SK-N-SH (cell line): Measurements from ENCODE around the gene ARHGAP4.

Source experiments
- EP300 ChIP-seq, 2 experiments: IDR thresholded peaks; 2 replicates each; pipeline versions ENCODE4 v1.4.0 to v1.6.1; 2012; ENCODE audit warnings: borderline replicate concordance in 1 of 2, low read depth in 1 of 2, low read length in 1 of 2
- GABPA ChIP-seq: IDR thresholded peaks from 2 replicates; pipeline ENCODE4 v1.4.0; 2012; ENCODE audit warnings: low read depth, mild to moderate bottlenecking
- GATA2 ChIP-seq: sonication (generic); formaldehyde crosslinking; IDR thresholded peaks from 2 replicates; pipeline ENCODE4 v1.5.0; 2020; ENCODE audit warnings: mild to moderate bottlenecking, missing genetic modification reagents
- MAX ChIP-seq: IDR thresholded peaks from 2 replicates; pipeline ENCODE4 v1.4.0; 2012; ENCODE audit warnings: low read depth
- POLR2AphosphoS5 ChIP-seq: IDR thresholded peaks from 2 replicates; pipeline ENCODE4 v1.6.1; 2012; ENCODE audit warnings: low read depth, low read length
- RFX5 ChIP-seq: IDR thresholded peaks from 2 replicates; pipeline ENCODE4 v1.6.1; 2012; ENCODE audit warnings: mild to moderate bottlenecking, improper control_type of control experiment, low read length
- TAF1 ChIP-seq: IDR thresholded peaks from 2 replicates; pipeline ENCODE4 v1.6.1; 2012; ENCODE audit warnings: low read depth, mild to moderate bottlenecking, low read length, moderate library complexity, borderline replicate concordance
- TEAD4 ChIP-seq: IDR thresholded peaks from 2 replicates; pipeline ENCODE4 v1.4.0; 2012; ENCODE audit warnings: mild to moderate bottlenecking, borderline replicate concordance; ENCODE audit not compliant: insufficient read depth
- USF2 ChIP-seq: fragments of 150-350 bp; IDR thresholded peaks from 2 replicates; pipeline ENCODE4 v1.6.1; 2017; ENCODE audit warnings: antibody characterized with exemption, low read length, low read depth, borderline replicate concordance
- TF ChIP-seq, protein P1 (sequence below): fragments of 200-600 bp; sonication (generic); IDR thresholded peaks from 2 replicates; pipeline ENCODE4 v1.6.1; 2017; ENCODE audit warnings: antibody characterized with exemption, mild to moderate bottlenecking, moderate library complexity
- TF ChIP-seq, protein P2 (sequence below): IDR thresholded peaks from 2 replicates; pipeline ENCODE4; 2012

- TF ChIP-seq, protein P1, sequence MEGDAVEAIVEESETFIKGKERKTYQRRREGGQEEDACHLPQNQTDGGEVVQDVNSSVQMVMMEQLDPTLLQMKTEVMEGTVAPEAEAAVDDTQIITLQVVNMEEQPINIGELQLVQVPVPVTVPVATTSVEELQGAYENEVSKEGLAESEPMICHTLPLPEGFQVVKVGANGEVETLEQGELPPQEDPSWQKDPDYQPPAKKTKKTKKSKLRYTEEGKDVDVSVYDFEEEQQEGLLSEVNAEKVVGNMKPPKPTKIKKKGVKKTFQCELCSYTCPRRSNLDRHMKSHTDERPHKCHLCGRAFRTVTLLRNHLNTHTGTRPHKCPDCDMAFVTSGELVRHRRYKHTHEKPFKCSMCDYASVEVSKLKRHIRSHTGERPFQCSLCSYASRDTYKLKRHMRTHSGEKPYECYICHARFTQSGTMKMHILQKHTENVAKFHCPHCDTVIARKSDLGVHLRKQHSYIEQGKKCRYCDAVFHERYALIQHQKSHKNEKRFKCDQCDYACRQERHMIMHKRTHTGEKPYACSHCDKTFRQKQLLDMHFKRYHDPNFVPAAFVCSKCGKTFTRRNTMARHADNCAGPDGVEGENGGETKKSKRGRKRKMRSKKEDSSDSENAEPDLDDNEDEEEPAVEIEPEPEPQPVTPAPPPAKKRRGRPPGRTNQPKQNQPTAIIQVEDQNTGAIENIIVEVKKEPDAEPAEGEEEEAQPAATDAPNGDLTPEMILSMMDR: no peak
- TF ChIP-seq TAF1: no peak
- TF ChIP-seq GATA2 (CRISPR knock-in tag): no peak
- TF ChIP-seq USF2: no peak
- TF ChIP-seq MAX: no peak
- TF ChIP-seq, protein P2, sequence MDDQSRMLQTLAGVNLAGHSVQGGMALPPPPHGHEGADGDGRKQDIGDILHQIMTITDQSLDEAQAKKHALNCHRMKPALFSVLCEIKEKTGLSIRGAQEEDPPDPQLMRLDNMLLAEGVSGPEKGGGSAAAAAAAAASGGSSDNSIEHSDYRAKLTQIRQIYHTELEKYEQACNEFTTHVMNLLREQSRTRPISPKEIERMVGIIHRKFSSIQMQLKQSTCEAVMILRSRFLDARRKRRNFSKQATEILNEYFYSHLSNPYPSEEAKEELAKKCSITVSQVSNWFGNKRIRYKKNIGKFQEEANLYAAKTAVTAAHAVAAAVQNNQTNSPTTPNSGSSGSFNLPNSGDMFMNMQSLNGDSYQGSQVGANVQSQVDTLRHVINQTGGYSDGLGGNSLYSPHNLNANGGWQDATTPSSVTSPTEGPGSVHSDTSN: no peak
- no peak for TF ChIP-seq TEAD4
- TF ChIP-seq EP300 (IDR thresholded peaks at IDR 0.05; ENCODE audit: borderline replicate concordance in 1 of 2, low read depth in 1 of 2, low read length in 1 of 2): no peak
- no peak for TF ChIP-seq POLR2AphosphoS5
- no peak for TF ChIP-seq RFX5
- no peak for TF ChIP-seq GABPA
Observed at GRCh38 chrX:153868576-153869472, 57.2 kb downstream of the ARHGAP4 start.
